CD4-positive, alpha-beta T cell (primary cell): ENCODE data around the gene PSMD11. TPM values are rescaled to one million over a fixed set of nuclear protein-coding genes. Genes with fewer than 3 reads are reported as not detected.
A peak's percentile ranks its signal among the peaks of the same experiment; 100 is the strongest.

ENCODE experiments used
- ATAC-seq: fragments of 200-7000 bp; cut with Tn5 transposase; one replicate; pipeline ENCODE4 v1.10.0; 2022; ENCODE audit warnings: mild to moderate bottlenecking; ENCODE audit not compliant: poor library complexity
- CTCF ChIA-PET: fragments of 350-600 bp; sonication (Branson Sonifier 250); formaldehyde crosslinking; loops from one replicate; lab custom pipeline; 2021; ENCODE audit warnings: antibody characterized with exemption, inconsistent platforms; lab: Charles Lee
- POLR2A ChIA-PET: fragments of 350-600 bp; sonication (Branson Sonifier 250); formaldehyde crosslinking; loops from one replicate; lab custom pipeline; 2021; ENCODE audit warnings: antibody characterized with exemption, inconsistent platforms; lab: Charles Lee
- DNase-seq, 14 experiments: peaks; one replicate each; pipeline ENCODE4 v3.0.0-alpha.2; 2013 to 2020; ENCODE audit warnings: mixed read lengths in 2 of 14
- H3K27ac ChIP-seq, 2 donors: one replicate each; pipeline versions ENCODE4 v1.5.1 to v1.7.0; 2013; ENCODE audit warnings: low read length in 2 of 2, low read depth in 1 of 2, mild to moderate bottlenecking in 1 of 2
- H3K27me3 ChIP-seq, 2 experiments: 1 replicate in 1 of 2; 2 replicates in 1 of 2; pipeline versions ENCODE4 v1.6.1 to v1.7.0; 2013; ENCODE audit warnings: low read length in 2 of 2, control low read depth in 1 of 2, mild to moderate bottlenecking in 1 of 2, moderate library complexity in 1 of 2; ENCODE audit not compliant: insufficient read depth in 2 of 2, control insufficient read depth in 1 of 2
- H3K36me3 ChIP-seq: one replicate; pipeline ENCODE4 v1.6.1; 2013; ENCODE audit warnings: low read length, control low read depth; ENCODE audit not compliant: insufficient read depth
- H3K4me1 ChIP-seq: one replicate; pipeline ENCODE4 v1.6.1; 2013; ENCODE audit warnings: low read length, control low read depth; ENCODE audit not compliant: insufficient read depth
- H3K4me3 ChIP-seq: one replicate; pipeline ENCODE4 v1.5.1; 2013; ENCODE audit warnings: mild to moderate bottlenecking, low read length, moderate library complexity
- H3K9me3 ChIP-seq, 2 experiments: 1 replicate in 1 of 2; 2 replicates in 1 of 2; pipeline versions ENCODE4 v1.6.1 to v1.7.0; 2013; ENCODE audit warnings: low read length in 2 of 2, mild to moderate bottlenecking in 2 of 2, control low read depth in 1 of 2, moderate library complexity in 1 of 2; ENCODE audit not compliant: control insufficient read depth in 1 of 2, insufficient read depth in 1 of 2
- H3K27ac Mint-ChIP-seq: one replicate; pipeline ENCODE4 v1.8.0; 2020; ENCODE audit warnings: mixed read lengths
- H3K27me3 Mint-ChIP-seq: one replicate; pipeline ENCODE4 v1.8.0; 2021; ENCODE audit warnings: mixed read lengths
- H3K36me3 Mint-ChIP-seq: one replicate; pipeline ENCODE4 v1.8.0; 2021; ENCODE audit warnings: low read depth, mixed read lengths
- H3K4me1 Mint-ChIP-seq: one replicate; pipeline ENCODE4 v1.8.0; 2021; ENCODE audit warnings: low read depth, mixed read lengths
- H3K4me3 Mint-ChIP-seq: one replicate; pipeline ENCODE4 v1.8.0; 2020; ENCODE audit warnings: mild to moderate bottlenecking, mixed read lengths
- H3K9me3 Mint-ChIP-seq: one replicate; pipeline ENCODE4 v1.8.0; 2020; ENCODE audit warnings: mixed read lengths
- CTCF ChIP-seq: fragments of 200-600 bp; IDR thresholded peaks from one replicate; pipeline ENCODE4 v1.8.0; 2022; ENCODE audit warnings: antibody characterized with exemption, mild to moderate bottlenecking
- intact Hi-C, 2 experiments: fragments of 100-400 bp; cut with DNase I in 1 of 2; cut with micrococcal nuclease in 1 of 2; formaldehyde crosslinking; loops; one replicate each; pipeline versions ENCODE4 v1.15.1 to v1.9.0; 2023 to 2025; cut with DNase I, micrococcal nuclease
- total RNA-seq, 174 experiments: library from RNA in 2 of 174; stranded (reverse) in 2 of 174; gene quantifications; one replicate each; pipeline ENCODE4 v1.2.3 and lab custom pipeline; 2021 to 2026

PSMD11 gene
- total RNA-seq, 2 experiments from 2014 or later: 67.6 to 68.7 TPM

- peaks cover 28% of the 10 kb centered on the region for H3K4me1 Mint-ChIP-seq
- H3K36me3 Mint-ChIP-seq: peaks cover 52% of the 10 kb centered on the region
- Histone ChIP-seq H3K27ac (peak overlapping the region; percentile 29 to 71), H3K4me1 (peaks cover 21% of the 10 kb centered on the region), H3K4me3 (no peak overlapping the region), H3K27me3 (no peaks in the 10 kb centered on the region), H3K9me3 (no peaks in the 10 kb centered on the region), H3K36me3 (peaks cover 47% of the 10 kb centered on the region)
- H3K27ac Mint-ChIP-seq: peak overlapping the region; percentile 76
- intact Hi-C loops: loop anchor here (1.0 to 10.0 kb wide), 6 partner anchors 21 to 391 kb away; partner anchors contain the start of gene MYO1D (in 2 of the 2)
- H3K4me3 Mint-ChIP-seq: peak overlapping the region; percentile 80
- ATAC-seq (peak; percentile 35), DNase-seq (peak in 8 of 14 experiments; percentile 22 to 81 (median 54))
- H3K9me3 Mint-ChIP-seq: no peaks in the 10 kb centered on the region
- TF ChIP-seq CTCF: peak; percentile 83
- POLR2A ChIA-PET: interaction anchor here (1.0 to 1.9 kb wide), 8 partner anchors 12 to 393 kb away, joined by 3 to 13 read pairs (median 4); partner anchors contain the start of gene MYO1D
- CTCF ChIA-PET: interaction anchor here (0.8 to 5.0 kb wide), 12 partner anchors 8 to 393 kb away, joined by 3 to 28 read pairs (median 4); partner anchors contain the start of genes MYO1D and PSMD11
- H3K27me3 Mint-ChIP-seq: no peaks in the 10 kb centered on the region
These were observed 39.2 kb downstream of the PSMD11 start for GRCh38 chr17:32483451-32484019.

DNA sequence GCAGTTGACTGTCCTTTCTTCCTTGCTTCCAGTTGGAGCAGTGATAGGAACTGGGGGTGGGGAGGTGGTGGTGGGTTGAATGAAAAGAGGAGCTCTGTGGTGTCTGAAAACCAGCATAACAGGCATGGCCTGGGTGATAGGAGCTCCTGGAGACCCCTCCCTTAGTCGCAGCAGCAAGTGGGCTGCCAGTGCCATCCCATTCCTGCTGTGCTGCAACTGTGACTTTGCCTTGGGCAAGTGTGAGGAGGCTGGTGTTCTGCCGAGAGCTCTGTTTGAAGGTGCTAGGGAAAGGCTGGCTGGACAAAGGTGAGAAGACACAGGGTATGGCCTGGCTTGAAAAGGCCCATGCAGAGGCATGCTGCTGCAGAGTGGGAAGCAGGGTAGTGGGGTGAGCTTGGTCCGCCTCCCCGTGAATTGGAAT is 39.7 kb downstream of the PSMD11 start:
- POLR2A ChIA-PET: interaction anchor here (1.0 to 1.9 kb wide), 7 partner anchors 13 to 393 kb away, joined by 3 to 13 read pairs (median 5); partner anchors contain the start of gene MYO1D
- H3K4me3 Mint-ChIP-seq: peak overlapping the region; percentile 80
- Histone ChIP-seq H3K27me3 (no peaks in the 10 kb centered on the region), H3K9me3 (no peaks in the 10 kb centered on the region), H3K4me1 (peaks cover 26% of the 10 kb centered on the region), H3K36me3 (peaks cover 43% of the 10 kb centered on the region), H3K27ac (no peak overlapping the region), H3K4me3 (no peak overlapping the region)
- ATAC-seq: no peak
- H3K36me3 Mint-ChIP-seq: peaks cover 52% of the 10 kb centered on the region
- CTCF ChIA-PET: interaction anchor here (0.8 to 5.0 kb wide), 12 partner anchors 8 to 393 kb away, joined by 3 to 28 read pairs (median 4); partner anchors contain the start of genes MYO1D and PSMD11
- peaks cover 33% of the 10 kb centered on the region for H3K4me1 Mint-ChIP-seq
- H3K9me3 Mint-ChIP-seq: no peaks in the 10 kb centered on the region
- no peak for TF ChIP-seq CTCF
- H3K27ac Mint-ChIP-seq: peak overlapping the region; percentile 76
- intact Hi-C loops: loop anchor here (10.0 kb wide), 1 partner anchor 391 kb away; the partner anchor contains the start of gene MYO1D (in 2 of the 2)
- DNase-seq: no peak
- H3K27me3 Mint-ChIP-seq: no peaks in the 10 kb centered on the region

DNA sequence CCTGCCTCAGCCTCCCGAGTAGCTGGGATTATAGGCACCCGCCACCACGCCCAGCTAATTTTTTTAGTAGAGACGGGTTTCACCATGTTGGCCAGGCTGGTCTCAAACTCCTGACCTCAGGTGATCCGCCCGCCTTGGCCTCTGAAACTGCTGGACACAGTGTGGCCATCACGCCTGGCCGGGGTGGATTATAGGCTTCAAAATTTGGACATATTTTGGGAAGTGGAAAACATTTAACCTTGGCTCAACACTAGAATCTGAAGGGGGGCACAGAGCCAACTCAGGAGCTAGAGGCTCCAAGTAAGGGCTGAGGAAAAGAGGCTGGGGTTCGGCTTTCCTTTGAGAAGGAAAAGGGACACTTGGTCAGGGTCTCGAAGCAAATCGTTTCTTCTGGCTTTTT is 40.3 kb downstream of the PSMD11 start:
- Histone ChIP-seq H3K9me3 (no peaks in the 10 kb centered on the region), H3K4me1 (peaks cover 32% of the 10 kb centered on the region), H3K27ac (no peak overlapping the region), H3K27me3 (no peaks in the 10 kb centered on the region), H3K4me3 (no peak overlapping the region), H3K36me3 (peaks cover 37% of the 10 kb centered on the region)
- Mint-ChIP-seq H3K27ac (peak overlapping the region; percentile 76), H3K27me3 (no peaks in the 10 kb centered on the region), H3K36me3 (peaks cover 52% of the 10 kb centered on the region), H3K9me3 (no peaks in the 10 kb centered on the region), H3K4me1 (peaks cover 39% of the 10 kb centered on the region), H3K4me3 (peak overlapping the region; percentile 69)
- CTCF ChIA-PET: interaction anchor here (1.1 to 5.0 kb wide), 9 partner anchors 10 to 392 kb away, joined by 3 to 28 read pairs (median 6); partner anchors contain the start of genes MYO1D and PSMD11
- DNase-seq (no peak), ATAC-seq (no peak)
- TF ChIP-seq CTCF: no peak
- POLR2A ChIA-PET: interaction anchor here (1.2 to 5.2 kb wide), 7 partner anchors 13 to 40 kb away, joined by 3 to 51 read pairs (median 8); partner anchors contain the start of gene PSMD11
- intact Hi-C loops: loop anchor here (10.0 kb wide), 1 partner anchor 390 kb away; the partner anchor contains the start of gene MYO1D (in 2 of the 2)
